HEK293T (cell line): ENCODE results near the gene PPL.

Experiments
- BHLHE40 ChIP-seq: fragments of 450-650 bp; IDR thresholded peaks from 2 replicates; pipeline ENCODE4 v1.6.1; 2016; ENCODE audit warnings: mild to moderate bottlenecking, moderate library complexity, borderline replicate concordance
- FOXK2 ChIP-seq: fragments of 450-650 bp; IDR thresholded peaks from 2 replicates; pipeline ENCODE4 v1.6.1; 2016; ENCODE audit warnings: mild to moderate bottlenecking
- ZNF384 ChIP-seq: fragments of 450-650 bp; IDR thresholded peaks from 2 replicates; pipeline ENCODE4 v1.6.1; 2016

DNA sequence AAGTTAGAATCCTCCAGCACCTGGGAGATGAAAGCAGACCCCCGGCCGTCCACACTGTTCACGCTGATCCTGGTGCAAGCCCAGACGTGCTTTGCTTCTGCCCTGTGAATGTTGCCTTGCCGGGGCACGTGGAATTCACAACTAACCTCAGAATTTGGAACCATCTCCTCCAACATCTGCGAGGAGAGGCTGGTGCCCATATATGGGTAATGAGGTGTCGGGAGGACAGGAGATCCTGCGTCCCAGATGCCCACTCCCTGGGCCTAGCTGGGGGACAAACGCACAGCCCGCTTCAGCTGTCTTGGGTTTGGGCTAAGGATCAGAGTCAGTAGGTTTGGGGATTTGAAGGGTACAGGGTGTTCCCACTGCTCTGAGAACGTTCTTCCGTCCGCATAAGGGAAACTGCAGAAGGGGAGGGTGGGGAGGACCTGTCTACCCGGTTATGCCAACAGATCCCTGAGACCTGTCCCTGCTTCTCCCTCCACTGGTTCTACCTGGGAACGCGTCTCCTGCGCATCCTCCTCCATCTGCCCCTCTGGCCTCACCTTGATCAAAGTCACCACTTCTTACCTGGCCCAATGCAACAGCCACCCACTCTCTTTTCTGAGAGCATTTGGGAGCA lies 14.1 kb downstream of the PPL start:
- no peak for TF ChIP-seq FOXK2
- TF ChIP-seq BHLHE40 = no peak
- no peak for TF ChIP-seq ZNF384
